Activated CD8-positive, alpha-beta T cell treated with anti-CD3 and anti-CD28 coated beads, Interleukin-2, amount 10 ng/mL, durations not matched to agents 7 days and 5 days (primary cell): ENCODE results near the gene CNKSR2. TPM values are rescaled to one million over a fixed set of nuclear protein-coding genes. Genes with fewer than 3 reads are reported as not detected.

Experiments
- ATAC-seq: fragments of 150-1000 bp; cut with Tn5 transposase; one replicate; pipeline ENCODE4 v1.10.0; 2021; ENCODE audit warnings: moderate library complexity
- CTCF ChIA-PET: fragments of 350-600 bp; sonication (Branson Sonifier 250); formaldehyde crosslinking; loops from one replicate; lab custom pipeline; 2021; ENCODE audit warnings: antibody characterized with exemption; lab: Charles Lee
- POLR2A ChIA-PET: fragments of 350-600 bp; sonication (Branson Sonifier 250); formaldehyde crosslinking; loops from one replicate; lab custom pipeline; 2021; ENCODE audit warnings: antibody characterized with exemption; lab: Charles Lee
- DNase-seq: peaks from one replicate; pipeline ENCODE4 v3.0.0-alpha.2; 2020
- H3K27ac Mint-ChIP-seq: one replicate; pipeline ENCODE4 v1.8.0; 2021; ENCODE audit warnings: mild to moderate bottlenecking, mixed read lengths
- H3K27me3 Mint-ChIP-seq: one replicate; pipeline ENCODE4 v1.8.0; 2021; ENCODE audit warnings: low read depth, mixed read lengths
- H3K36me3 Mint-ChIP-seq: one replicate; pipeline ENCODE4 v1.8.0; 2021; ENCODE audit warnings: low read depth, mixed read lengths
- H3K4me1 Mint-ChIP-seq: one replicate; pipeline ENCODE4 v1.8.0; 2021; ENCODE audit warnings: low read depth, mixed read lengths
- H3K4me3 Mint-ChIP-seq: one replicate; pipeline ENCODE4 v1.8.0; 2021; ENCODE audit warnings: mild to moderate bottlenecking, mixed read lengths
- H3K9me3 Mint-ChIP-seq: one replicate; pipeline ENCODE4 v1.8.0; 2022; ENCODE audit warnings: mixed read lengths; ENCODE audit not compliant: insufficient read depth
- total RNA-seq, 2 experiments: library from RNA; stranded (reverse); gene quantifications; one replicate each; pipeline ENCODE4 v1.2.3, GENCODE V29; 2021

Gene CNKSR2
- total RNA-seq, 2 experiments from 2014 or later = 11.0 to 11.1 TPM

DNA sequence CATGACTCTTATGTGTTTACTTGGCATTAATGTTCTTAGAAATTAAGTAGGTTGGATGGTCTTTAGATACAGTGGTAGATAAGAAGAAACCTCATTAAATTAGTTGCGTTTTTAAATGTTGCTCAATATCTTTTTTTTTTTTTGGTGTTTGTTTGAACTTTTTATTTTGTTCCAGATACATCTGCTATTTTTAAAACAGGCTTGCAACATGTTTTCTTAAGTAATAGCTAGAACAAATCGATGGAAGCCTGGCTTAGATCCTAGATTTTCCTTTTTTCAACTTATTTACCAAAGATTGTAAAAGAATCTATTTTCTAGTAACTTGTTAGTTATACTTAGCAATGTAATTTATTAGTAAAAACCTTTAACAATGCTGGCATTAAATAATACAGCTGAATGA lies 9.3 kb downstream of the CNKSR2 start:
- no peak for ATAC-seq
- Mint-ChIP-seq H3K9me3 (peaks cover 5% of the 10 kb centered on the region), H3K27ac (no peak overlapping the region), H3K36me3 (no peaks in the 10 kb centered on the region), H3K4me3 (no peak overlapping the region), H3K27me3 (no peaks in the 10 kb centered on the region), H3K4me1 (peaks cover 7% of the 10 kb centered on the region)
- ChIA-PET POLR2A (no interaction called here), CTCF (interaction anchor here (1.4 kb wide), 1 partner anchor 14 kb away, joined by 3 read pairs; no protein-coding TSS in a partner anchor)
- DNase-seq = no peak

DNA sequence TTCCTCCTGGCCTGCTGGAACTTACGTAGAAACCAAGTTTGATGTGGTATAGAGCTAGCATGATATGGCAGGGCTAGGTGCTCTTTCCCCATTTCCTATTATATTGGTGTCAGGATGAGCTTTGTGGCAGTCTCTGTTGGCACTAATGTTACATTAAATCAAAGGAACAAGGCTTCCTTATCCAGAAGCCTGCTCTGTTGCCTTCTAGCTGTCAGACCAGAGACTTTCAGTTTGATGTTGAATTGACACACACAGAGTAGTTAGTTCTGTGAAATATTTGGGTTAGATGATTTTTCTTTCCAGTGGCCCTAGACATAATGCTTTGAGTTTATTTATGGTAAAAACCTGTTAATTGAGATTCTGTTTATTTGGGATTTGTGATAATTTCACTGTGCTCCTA lies 10.0 kb downstream of the CNKSR2 start:
- CTCF ChIA-PET = interaction anchor here (1.4 kb wide), 1 partner anchor 13 kb away, joined by 3 read pairs; no protein-coding TSS in a partner anchor
- H3K9me3 Mint-ChIP-seq = peaks cover 5% of the 10 kb centered on the region
- POLR2A ChIA-PET = interaction anchor here (0.8 kb wide), 1 partner anchor 9 kb away, joined by 3 read pairs; no protein-coding TSS in a partner anchor
- H3K27me3 Mint-ChIP-seq = no peaks in the 10 kb centered on the region
- no peak overlapping the region for H3K4me3 Mint-ChIP-seq
- H3K4me1 Mint-ChIP-seq = peaks cover 2% of the 10 kb centered on the region
- H3K27ac Mint-ChIP-seq = no peak overlapping the region
- no peak for DNase-seq
- no peak for ATAC-seq
- no peaks in the 10 kb centered on the region for H3K36me3 Mint-ChIP-seq

DNA sequence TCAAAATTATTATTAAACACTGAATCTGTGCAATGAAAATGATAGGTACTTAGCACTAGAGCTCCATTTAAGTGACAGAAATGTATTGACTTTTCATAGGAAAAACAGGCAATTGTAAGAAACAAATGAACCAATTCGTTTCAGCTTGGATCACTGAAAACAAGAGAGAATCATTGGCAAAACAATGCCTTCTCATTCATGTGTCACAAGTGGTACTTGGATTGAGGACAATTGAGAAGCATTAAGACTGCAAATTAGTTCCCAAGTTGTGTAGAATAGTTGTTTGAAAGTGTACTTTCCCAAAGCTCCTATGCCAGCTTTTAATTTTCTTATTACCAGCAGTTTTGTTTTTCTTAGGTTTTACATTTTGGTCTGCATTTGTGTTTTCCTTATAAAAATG lies 20.6 kb downstream of the CNKSR2 start:
- peaks cover 5% of the 10 kb centered on the region for H3K4me1 Mint-ChIP-seq
- peaks cover 8% of the 10 kb centered on the region for H3K9me3 Mint-ChIP-seq
- ChIA-PET CTCF (no interaction called here), POLR2A (no interaction called here)
- H3K27me3 Mint-ChIP-seq = no peaks in the 10 kb centered on the region
- DNase-seq (no peak), ATAC-seq (no peak)
- no peak overlapping the region for H3K27ac Mint-ChIP-seq
- no peak overlapping the region for H3K4me3 Mint-ChIP-seq
- peaks cover 18% of the 10 kb centered on the region for H3K36me3 Mint-ChIP-seq

DNA sequence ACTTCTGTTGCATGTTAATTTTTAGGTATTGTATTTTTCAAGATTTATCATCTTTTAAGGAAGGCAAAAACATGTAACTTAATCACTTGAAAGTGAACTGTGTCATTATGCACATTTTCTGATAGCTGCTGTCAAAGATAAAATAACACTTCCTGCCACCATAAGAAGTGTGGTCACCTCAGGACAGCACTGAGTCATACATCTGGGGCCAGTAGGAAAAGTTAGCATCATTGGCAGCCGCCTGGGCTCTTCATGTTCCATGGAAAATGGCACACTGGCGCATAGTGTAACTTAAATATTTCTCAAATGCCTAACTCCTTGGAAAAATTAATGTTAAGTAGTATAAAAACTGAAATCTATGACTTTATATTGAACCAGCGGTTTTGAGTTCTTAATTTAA lies 24.2 kb downstream of the CNKSR2 start:
- ChIA-PET POLR2A (no interaction called here), CTCF (no interaction called here)
- no peaks in the 10 kb centered on the region for H3K9me3 Mint-ChIP-seq
- H3K27ac Mint-ChIP-seq = no peak overlapping the region
- no peaks in the 10 kb centered on the region for H3K36me3 Mint-ChIP-seq
- DNase-seq (no peak), ATAC-seq (no peak)
- no peak overlapping the region for H3K4me3 Mint-ChIP-seq
- no peaks in the 10 kb centered on the region for H3K27me3 Mint-ChIP-seq
- peaks cover 3% of the 10 kb centered on the region for H3K4me1 Mint-ChIP-seq

DNA sequence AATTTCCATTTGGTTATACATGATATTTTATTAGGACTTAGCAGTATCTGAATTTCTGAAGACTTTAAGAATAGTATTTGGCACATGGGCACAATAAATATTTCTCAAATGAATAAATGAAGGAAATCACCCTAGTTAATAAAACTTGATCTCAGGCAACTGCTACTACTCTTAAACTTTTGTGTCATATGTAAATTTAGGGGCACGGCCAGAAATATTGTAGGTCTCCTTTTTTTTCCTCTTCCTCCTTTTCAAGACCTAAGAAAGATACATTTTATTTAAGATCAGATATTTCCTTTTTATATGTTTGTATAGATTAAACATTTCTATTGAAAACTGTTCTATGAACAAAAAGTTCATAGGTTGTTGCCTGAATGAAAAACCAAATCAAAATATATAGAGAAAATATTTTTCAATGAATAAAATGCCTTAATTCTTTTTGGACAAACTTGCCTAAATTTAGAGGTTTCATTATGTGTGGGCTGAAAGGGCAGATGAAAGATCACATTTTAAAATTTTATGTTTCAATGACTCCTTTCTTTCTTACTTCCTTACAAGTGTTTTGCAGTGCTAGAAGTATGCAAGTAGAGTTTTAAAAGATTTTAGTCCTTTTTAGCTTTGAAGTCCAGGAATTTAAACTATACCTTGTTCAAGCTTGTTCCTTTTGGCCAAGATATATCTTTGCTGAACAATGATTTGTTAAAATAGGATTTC lies 26.3 kb downstream of the CNKSR2 start:
- CTCF ChIA-PET = interaction anchor here (0.7 kb wide), 1 partner anchor 315 kb away, joined by 3 read pairs; no protein-coding TSS in a partner anchor
- peaks cover 2% of the 10 kb centered on the region for H3K4me1 Mint-ChIP-seq
- H3K4me3 Mint-ChIP-seq = no peak overlapping the region
- no peaks in the 10 kb centered on the region for H3K9me3 Mint-ChIP-seq
- DNase-seq (no peak), ATAC-seq (no peak)
- no peaks in the 10 kb centered on the region for H3K36me3 Mint-ChIP-seq
- no peaks in the 10 kb centered on the region for H3K27me3 Mint-ChIP-seq
- no peak overlapping the region for H3K27ac Mint-ChIP-seq
- POLR2A ChIA-PET = no interaction called here

DNA sequence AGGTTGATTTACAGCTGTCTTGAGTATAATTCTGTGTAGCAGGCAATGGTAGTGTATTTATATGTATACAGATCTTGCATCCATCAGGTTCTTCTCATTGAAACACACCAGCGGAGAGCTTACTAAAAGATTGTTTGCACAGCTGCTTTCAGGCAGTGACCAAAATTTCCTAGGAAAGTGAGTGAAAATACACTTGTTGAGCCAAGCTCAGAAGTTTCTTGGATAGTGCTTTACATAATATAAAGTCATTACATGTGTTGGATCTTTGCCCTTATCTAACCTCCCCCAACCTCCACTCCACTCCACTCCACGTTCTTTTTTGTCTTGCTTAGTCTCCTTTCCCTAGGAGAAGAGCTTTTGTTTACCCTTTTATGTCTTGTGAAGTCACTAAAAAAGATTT lies 34.1 kb downstream of the CNKSR2 start:
- ChIA-PET POLR2A (no interaction called here), CTCF (no interaction called here)
- DNase-seq (no peak), ATAC-seq (no peak)
- Mint-ChIP-seq H3K9me3 (no peaks in the 10 kb centered on the region), H3K4me1 (no peaks in the 10 kb centered on the region), H3K4me3 (no peak overlapping the region), H3K36me3 (peaks cover 2% of the 10 kb centered on the region), H3K27me3 (no peaks in the 10 kb centered on the region), H3K27ac (no peak overlapping the region)

DNA sequence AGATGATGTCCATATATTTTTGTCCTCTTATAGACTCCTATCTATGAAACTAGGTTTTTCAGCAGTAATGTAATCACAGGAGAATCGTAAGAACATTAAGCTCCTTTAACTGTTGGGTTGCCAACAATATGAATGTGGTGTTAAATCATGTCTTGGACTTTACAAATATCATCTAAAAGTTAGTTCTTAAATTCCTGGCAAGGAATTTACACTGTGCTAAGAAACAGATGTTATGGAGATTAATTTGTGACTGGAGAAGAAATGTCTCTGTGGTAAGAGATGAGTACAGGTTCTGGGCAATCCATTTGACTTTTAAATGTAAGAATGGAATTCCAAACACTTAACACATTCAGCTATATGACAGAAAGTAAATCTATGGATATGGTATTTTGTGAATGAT lies 34.6 kb downstream of the CNKSR2 start:
- H3K27me3 Mint-ChIP-seq = no peaks in the 10 kb centered on the region
- ATAC-seq = no peak
- ChIA-PET POLR2A (no interaction called here), CTCF (no interaction called here)
- H3K36me3 Mint-ChIP-seq = peaks cover 2% of the 10 kb centered on the region
- H3K4me1 Mint-ChIP-seq = no peaks in the 10 kb centered on the region
- H3K9me3 Mint-ChIP-seq = no peaks in the 10 kb centered on the region
- no peak overlapping the region for H3K27ac Mint-ChIP-seq
- H3K4me3 Mint-ChIP-seq = no peak overlapping the region
- DNase-seq = no peak

DNA sequence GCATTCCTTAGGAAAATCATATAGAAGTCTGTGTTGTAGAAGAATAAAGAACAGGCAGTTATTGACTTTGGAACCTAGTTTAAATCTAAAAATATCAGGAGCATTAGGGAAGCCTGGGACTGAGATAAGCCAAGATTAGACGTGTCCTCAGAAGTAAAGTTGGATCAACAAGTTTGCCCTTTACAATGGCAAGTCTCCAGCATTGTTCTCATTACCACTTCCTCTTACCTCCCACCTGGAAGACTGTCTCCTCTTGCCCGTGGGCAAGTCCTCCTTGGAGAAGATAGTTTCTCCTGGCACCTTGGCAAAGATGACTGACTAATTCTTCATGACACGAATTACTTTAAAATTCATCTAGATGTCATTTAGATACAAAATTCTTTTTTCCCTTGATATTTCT lies 37.8 kb downstream of the CNKSR2 start:
- ChIA-PET POLR2A (no interaction called here), CTCF (no interaction called here)
- Mint-ChIP-seq H3K36me3 (peaks cover 10% of the 10 kb centered on the region), H3K27ac (no peak overlapping the region), H3K9me3 (no peaks in the 10 kb centered on the region), H3K27me3 (no peaks in the 10 kb centered on the region), H3K4me3 (no peak overlapping the region), H3K4me1 (no peaks in the 10 kb centered on the region)
- no peak for ATAC-seq
- DNase-seq = no peak

DNA sequence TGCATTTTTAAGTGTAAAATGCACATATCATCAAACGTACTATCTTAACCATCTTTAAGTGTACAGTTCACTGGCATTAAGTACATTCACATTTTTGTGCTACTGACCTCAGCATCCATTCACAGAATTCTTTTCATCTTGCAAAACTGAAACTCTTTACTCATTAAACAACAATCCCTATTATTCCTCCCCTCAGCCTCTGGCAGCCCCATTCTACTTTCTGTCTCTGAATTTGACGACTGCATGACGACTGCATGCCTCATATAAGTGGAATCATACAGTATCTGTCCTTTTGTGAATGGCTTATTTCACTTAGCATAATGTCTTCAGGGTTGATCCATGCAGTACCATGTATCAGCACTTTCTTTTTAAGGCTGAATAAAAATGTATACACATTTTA lies 38.7 kb downstream of the CNKSR2 start:
- DNase-seq (no peak), ATAC-seq (no peak)
- CTCF ChIA-PET = no interaction called here
- no peaks in the 10 kb centered on the region for H3K4me1 Mint-ChIP-seq
- no peak overlapping the region for H3K27ac Mint-ChIP-seq
- peaks cover 14% of the 10 kb centered on the region for H3K36me3 Mint-ChIP-seq
- POLR2A ChIA-PET = no interaction called here
- no peaks in the 10 kb centered on the region for H3K27me3 Mint-ChIP-seq
- H3K9me3 Mint-ChIP-seq = no peaks in the 10 kb centered on the region
- no peak overlapping the region for H3K4me3 Mint-ChIP-seq

DNA sequence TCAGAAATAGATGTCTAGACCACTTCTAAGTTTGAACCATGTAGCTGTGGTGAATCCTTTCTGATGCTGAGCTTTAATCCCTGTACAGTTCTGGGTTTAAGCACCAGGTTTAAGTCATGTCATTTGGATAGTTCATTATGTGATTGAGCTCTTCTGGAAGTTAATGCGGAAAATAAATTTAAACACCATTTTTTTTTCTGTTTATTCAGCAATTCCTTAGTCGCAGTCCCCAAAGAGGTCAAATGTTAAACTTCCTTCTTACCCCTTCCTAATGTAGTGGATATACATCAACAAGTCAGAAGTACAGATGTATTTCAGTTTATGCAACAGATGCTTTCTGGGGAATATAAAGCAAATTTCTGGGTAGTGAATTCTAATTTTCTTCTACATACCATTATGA lies 52.9 kb downstream of the CNKSR2 start:
- DNase-seq (no peak), ATAC-seq (no peak)
- H3K9me3 Mint-ChIP-seq = no peaks in the 10 kb centered on the region
- H3K4me1 Mint-ChIP-seq = no peaks in the 10 kb centered on the region
- ChIA-PET POLR2A (no interaction called here), CTCF (no interaction called here)
- H3K27ac Mint-ChIP-seq = no peak overlapping the region
- peaks cover 9% of the 10 kb centered on the region for H3K36me3 Mint-ChIP-seq
- no peaks in the 10 kb centered on the region for H3K27me3 Mint-ChIP-seq
- no peak overlapping the region for H3K4me3 Mint-ChIP-seq

DNA sequence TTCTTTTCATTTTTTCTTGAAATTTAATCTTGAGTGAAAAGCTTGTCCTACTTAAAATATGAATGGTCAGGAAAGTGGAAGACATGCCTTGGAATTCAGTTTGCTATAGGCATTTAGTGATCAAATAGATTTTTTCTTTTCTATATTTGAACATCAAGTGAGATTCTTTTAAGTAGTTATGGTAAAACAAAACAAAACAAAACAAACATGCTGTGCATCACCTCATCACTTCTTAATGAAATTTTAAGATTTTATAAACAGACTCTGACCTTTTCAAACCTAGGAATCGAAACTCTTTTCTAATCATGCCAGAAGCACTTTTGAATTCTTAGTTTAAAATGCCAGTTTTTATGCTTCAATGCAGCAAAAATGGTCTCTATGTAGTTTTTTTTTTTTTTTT lies 62.8 kb downstream of the CNKSR2 start:
- POLR2A ChIA-PET = no interaction called here
- Mint-ChIP-seq H3K27me3 (no peaks in the 10 kb centered on the region), H3K36me3 (peaks cover 4% of the 10 kb centered on the region), H3K27ac (no peak overlapping the region), H3K9me3 (no peaks in the 10 kb centered on the region), H3K4me3 (no peak overlapping the region), H3K4me1 (peaks cover 18% of the 10 kb centered on the region)
- ATAC-seq (no peak), DNase-seq (no peak)
- CTCF ChIA-PET = no interaction called here

DNA sequence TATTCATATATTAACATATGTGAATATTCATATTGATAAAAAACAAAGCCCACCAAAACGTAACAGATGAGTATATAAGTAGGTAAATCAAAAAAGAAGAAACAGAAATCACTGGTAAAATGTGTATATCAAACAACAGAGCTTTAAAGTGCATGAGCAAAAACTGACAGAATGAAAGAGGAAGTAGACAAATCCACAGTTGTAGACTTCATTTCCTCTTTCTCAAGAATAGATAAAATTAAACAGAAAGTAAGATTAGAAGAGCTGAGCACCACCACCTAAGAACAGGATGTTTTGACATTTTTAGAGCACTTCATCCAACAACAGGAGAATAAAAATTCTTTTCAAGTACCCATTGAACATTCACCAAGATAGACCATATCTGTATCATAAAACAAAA lies 64.6 kb downstream of the CNKSR2 start:
- Mint-ChIP-seq H3K27me3 (no peaks in the 10 kb centered on the region), H3K4me3 (peak overlapping the region; percentile 70), H3K4me1 (peaks cover 18% of the 10 kb centered on the region), H3K36me3 (peaks cover 4% of the 10 kb centered on the region), H3K27ac (peak overlapping the region; percentile 91), H3K9me3 (no peaks in the 10 kb centered on the region)
- ChIA-PET POLR2A (interaction anchor here (0.6 to 1.1 kb wide), 3 partner anchors 64 to 400 kb away, joined by 3 to 4 read pairs (median 3); partner anchors contain the start of genes CNKSR2 and MBTPS2), CTCF (no interaction called here)
- DNase-seq (no peak), ATAC-seq (peak; percentile 67)
